Gastrocnemius medialis (tissue), 4 donors: ENCODE measurements around the gene C6orf118. TPM values are rescaled to one million over a fixed set of nuclear protein-coding genes. Genes with fewer than 3 reads are reported as not detected.

Source experiments
- ATAC-seq, 2 donors: fragments of 150-250 bp; one replicate each; pipeline ENCODE4 v1.9.1; 2016
- DNase-seq, 2 donors: peaks; one replicate each; pipeline ENCODE4 v3.0.0-alpha.2; 2019
- H3K27ac ChIP-seq, 4 donors: fragments of 200-600 bp; sonication (generic); 1 replicate in 1 of 4; 2 replicates in 3 of 4; pipeline ENCODE4 v1.5.1; 2016 to 2018; ENCODE audit warnings: mild to moderate bottlenecking in 2 of 4, moderate library complexity in 1 of 4
- H3K27me3 ChIP-seq, 3 donors: fragments of 200-600 bp; sonication (generic) in 2 of 3; 1 replicate in 1 of 3; 2 replicates in 2 of 3; pipeline versions ENCODE4 v1.5.1 to v1.6.0; 2016 to 2019; ENCODE audit warnings: mild to moderate bottlenecking in 1 of 3, moderate library complexity in 1 of 3
- H3K36me3 ChIP-seq, 2 donors: fragments of 200-600 bp; sonication (generic) in 1 of 2; one replicate each; pipeline ENCODE4 v1.5.1; 2017 to 2018
- H3K4me1 ChIP-seq, 2 donors: fragments of 200-600 bp; sonication (generic) in 1 of 2; one replicate each; pipeline ENCODE4 v1.5.1; 2016 to 2017; ENCODE audit warnings: mild to moderate bottlenecking in 2 of 2
- H3K4me3 ChIP-seq, 4 donors: fragments of 200-600 bp; sonication (generic) in 3 of 4; 1 replicate in 1 of 4; 2 replicates in 3 of 4; pipeline ENCODE4 v1.5.1; 2016 to 2019; ENCODE audit warnings: mild to moderate bottlenecking in 2 of 4
- H3K9me3 ChIP-seq, 3 donors: fragments of 200-600 bp; sonication (generic) in 2 of 3; 1 replicate in 1 of 3; 2 replicates in 2 of 3; pipeline ENCODE4 v1.5.1; 2016 to 2019
- CTCF ChIP-seq, 5 experiments: fragments of 450-650 bp in 3 of 5; fragments of 200-600 bp in 2 of 5; sonication (generic) in 2 of 5; IDR thresholded peaks in 4 of 5; conservative IDR thresholded peaks in 1 of 5; 1 replicate in 4 of 5; 2 replicates in 1 of 5; pipeline ENCODE4 v1.5.1; 2016 to 2019; ENCODE audit warnings: antibody characterized with exemption in 5 of 5, mild to moderate bottlenecking in 3 of 5, moderate library complexity in 3 of 5
- POLR2A ChIP-seq, 2 donors: fragments of 450-650 bp; IDR thresholded peaks; one replicate each; pipeline ENCODE4 v1.6.1; 2017; ENCODE audit warnings: antibody characterized with exemption in 2 of 2, mild to moderate bottlenecking in 2 of 2, moderate library complexity in 2 of 2
- in situ Hi-C, 4 donors: fragments of 200-750 bp; cut with MboI; loops; one replicate each; pipeline versions ENCODE4 v1.15.0 to v1.8.0; 2017; ENCODE audit warnings: low sequenced_read_pairs in 4 of 4
- intact Hi-C: fragments of 100-400 bp; cut with DNase I; formaldehyde crosslinking; loops from one replicate; pipeline ENCODE4 v1.15.1; 2023; ENCODE audit warnings: low total_unique reads
- total RNA-seq, 4 donors: library from RNA; depleted of rRNA; stranded (reverse); fragments of >200 nt; gene quantifications; one replicate each; pipeline versions ENCODE4 v1.1.0 to v1.2.3, GENCODE V29; 2016

Gene C6orf118
- total RNA-seq, 4 donors from 2014 or later: not detected

DNA sequence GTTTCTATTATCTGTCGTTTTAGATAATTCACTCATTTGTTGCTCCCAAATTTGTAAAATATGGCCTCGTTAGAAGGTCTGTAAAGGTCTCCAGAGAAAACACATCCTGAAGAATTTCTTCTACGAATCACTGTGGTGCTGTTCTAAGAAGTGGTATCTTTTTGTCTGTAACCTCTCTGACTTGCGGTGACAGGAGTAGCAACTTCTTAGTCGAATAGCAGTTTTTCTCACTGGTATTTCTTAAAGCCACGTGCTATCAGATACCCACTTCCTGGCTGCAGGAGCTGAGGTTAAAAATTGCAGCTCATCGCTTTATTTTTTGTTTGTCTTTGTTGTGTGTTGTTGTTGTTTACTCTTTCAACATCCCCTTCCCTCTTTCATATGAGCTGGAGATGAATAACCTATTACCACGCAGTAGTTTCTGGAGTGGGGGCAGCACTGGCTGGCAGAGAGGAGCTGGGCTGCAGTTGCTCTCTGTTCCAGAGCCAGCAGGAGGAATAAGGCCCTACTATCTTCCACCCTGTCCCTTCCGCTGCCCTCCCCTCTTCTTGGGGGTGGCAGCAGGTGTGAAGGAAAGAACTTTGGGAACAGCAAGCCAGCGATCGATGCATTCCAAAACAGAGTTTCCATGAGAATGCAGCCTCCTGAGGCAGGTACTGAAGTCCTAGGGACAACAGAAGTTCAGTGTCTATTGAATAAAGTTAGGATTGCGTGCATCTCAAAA, 64.7 kb downstream of the C6orf118 start:
- DNase-seq: no peak
- Histone ChIP-seq H3K36me3 (no peaks in the 10 kb centered on the region), H3K9me3 (no peaks in the 10 kb centered on the region), H3K27me3 (no peaks in the 10 kb centered on the region), H3K27ac (no peak overlapping the region), H3K4me3 (no peak overlapping the region), H3K4me1 (peaks cover 0 to 5% of the 10 kb centered on the region in 2 donors)
- TF ChIP-seq CTCF (IDR thresholded peaks at IDR 0.05 in 4 of 5, conservative IDR thresholded peaks at IDR 0.05 in 1 of 5): no peak
- TF ChIP-seq POLR2A (IDR thresholded peaks at IDR 0.05): no peak
- no peak for ATAC-seq
- intact Hi-C loops: no loop called here
- in situ Hi-C loops: loop anchor here in 3 of 4 donors (25.0 kb wide), 3 partner anchors 357 to 1832 kb away; partner anchors contain the start of gene QKI (in 2 of the 3)

DNA sequence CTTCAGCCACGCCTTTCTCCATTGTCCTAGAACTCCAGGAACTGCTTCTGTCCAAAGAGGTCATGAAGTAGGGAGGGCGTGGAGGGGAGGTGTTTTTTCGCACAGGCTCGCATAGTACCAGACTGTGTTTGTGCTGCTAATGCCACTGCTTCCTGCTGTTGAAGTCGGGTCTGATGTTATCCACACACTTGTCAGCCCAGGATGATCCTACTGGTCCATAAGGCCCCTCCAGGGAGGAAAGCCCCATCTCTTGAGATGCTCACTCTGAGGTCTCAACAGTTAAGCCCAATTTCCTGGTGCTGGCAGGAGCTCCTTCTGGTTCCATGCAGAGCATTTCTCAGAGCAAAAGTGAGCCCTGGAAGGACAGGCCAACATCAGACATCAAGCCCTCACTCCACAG, 65.6 kb downstream of the C6orf118 start:
- ATAC-seq: no peak
- H3K27me3 ChIP-seq: no peaks in the 10 kb centered on the region
- DNase-seq: no peak
- H3K27ac ChIP-seq: no peak overlapping the region
- TF ChIP-seq CTCF (IDR thresholded peaks at IDR 0.05 in 4 of 5, conservative IDR thresholded peaks at IDR 0.05 in 1 of 5): no peak
- no peak for TF ChIP-seq POLR2A (IDR thresholded peaks at IDR 0.05)
- no peaks in the 10 kb centered on the region for H3K36me3 ChIP-seq
- H3K9me3 ChIP-seq: no peaks in the 10 kb centered on the region
- intact Hi-C loops: no loop called here
- no peak overlapping the region for H3K4me3 ChIP-seq
- in situ Hi-C loops: loop anchor here in 3 of 4 donors (25.0 kb wide), 3 partner anchors 356 to 1832 kb away; partner anchors contain the start of gene QKI (in 2 of the 3)
- peaks cover 0 to 5% of the 10 kb centered on the region in 2 donors for H3K4me1 ChIP-seq

DNA sequence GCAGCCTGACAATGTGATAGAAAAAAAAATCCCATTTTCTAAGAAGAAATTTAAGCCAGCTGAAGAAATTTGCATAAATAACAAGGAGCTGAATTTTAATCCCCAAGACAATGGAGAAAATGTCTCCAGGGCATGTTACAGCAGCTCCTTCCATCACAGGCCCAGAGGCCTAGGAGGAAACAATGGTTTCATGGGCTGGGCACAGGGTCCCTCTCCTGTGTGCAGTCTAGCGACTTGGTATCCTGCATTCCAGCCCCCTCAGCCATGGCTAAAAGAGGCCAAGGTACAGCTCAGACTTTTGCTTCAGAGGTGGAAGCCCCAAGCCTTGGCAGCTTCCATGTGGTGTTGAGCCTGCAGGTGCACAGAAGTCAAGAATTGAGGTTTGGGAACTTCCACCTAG, 73.1 kb downstream of the C6orf118 start:
- peaks cover 7 to 9% of the 10 kb centered on the region in 2 donors for H3K4me1 ChIP-seq
- no peak for ATAC-seq
- H3K9me3 ChIP-seq: no peaks in the 10 kb centered on the region
- TF ChIP-seq POLR2A (IDR thresholded peaks at IDR 0.05): no peak
- TF ChIP-seq CTCF (IDR thresholded peaks at IDR 0.05 in 4 of 5, conservative IDR thresholded peaks at IDR 0.05 in 1 of 5): no peak
- intact Hi-C loops: no loop called here
- no peaks in the 10 kb centered on the region for H3K27me3 ChIP-seq
- in situ Hi-C loops: loop anchor here in 3 of 4 donors (25.0 kb wide), 3 partner anchors 349 to 1824 kb away; partner anchors contain the start of gene QKI (in 2 of the 3)
- DNase-seq: no peak
- no peak overlapping the region for H3K27ac ChIP-seq
- no peaks in the 10 kb centered on the region for H3K36me3 ChIP-seq
- no peak overlapping the region for H3K4me3 ChIP-seq

GRCh38 chr6:165232731-165233488, 76.5 kb downstream of the C6orf118 start:
- in situ Hi-C loops: loop anchor here in 3 of 4 donors (25.0 kb wide), 3 partner anchors 346 to 1821 kb away; partner anchors contain the start of gene QKI (in 2 of the 3)
- H3K4me3 ChIP-seq: no peak overlapping the region
- H3K4me1 ChIP-seq: peaks cover 13 to 18% of the 10 kb centered on the region in 2 donors
- no peaks in the 10 kb centered on the region for H3K9me3 ChIP-seq
- no peaks in the 10 kb centered on the region for H3K36me3 ChIP-seq
- TF ChIP-seq POLR2A (IDR thresholded peaks at IDR 0.05): no peak
- no peak for TF ChIP-seq CTCF (IDR thresholded peaks at IDR 0.05 in 4 of 5, conservative IDR thresholded peaks at IDR 0.05 in 1 of 5)
- peak overlapping the region; percentile 79 to 86 (median 84) for H3K27ac ChIP-seq
- intact Hi-C loops: loop anchor here (5.0 kb wide), 2 partner anchors 306 to 1271 kb away; no protein-coding TSS in a partner anchor
- H3K27me3 ChIP-seq: no peaks in the 10 kb centered on the region
- DNase-seq (no peak), ATAC-seq (no peak)
